ENCODE data around the gene PSMD13.

DNA sequence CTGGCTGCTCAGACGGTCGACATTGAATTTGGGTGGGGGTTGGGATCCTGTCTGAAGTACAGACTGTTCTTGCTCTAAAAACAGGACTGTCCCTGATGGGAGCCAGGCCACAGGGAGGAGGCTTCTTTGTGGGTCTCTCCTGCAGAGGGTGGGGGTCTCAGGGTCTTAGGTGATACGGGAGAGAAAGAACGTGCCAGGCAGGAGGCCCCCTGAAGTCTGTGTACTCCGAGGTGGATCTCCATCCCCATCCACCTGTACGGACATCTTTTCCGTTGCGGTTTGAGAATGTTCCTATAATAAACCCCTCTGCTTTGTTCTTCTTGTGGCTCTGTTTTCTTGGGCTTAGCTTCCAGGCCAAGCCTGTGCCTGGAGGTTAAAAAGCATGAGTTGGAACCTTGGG, 15.9 kb downstream of the PSMD13 start:
- no peak for TF ChIP-seq ZC3H10 (CRISPR knock-in tag; IDR thresholded peaks at IDR 0.05)
- TF ChIP-seq, protein P1, sequence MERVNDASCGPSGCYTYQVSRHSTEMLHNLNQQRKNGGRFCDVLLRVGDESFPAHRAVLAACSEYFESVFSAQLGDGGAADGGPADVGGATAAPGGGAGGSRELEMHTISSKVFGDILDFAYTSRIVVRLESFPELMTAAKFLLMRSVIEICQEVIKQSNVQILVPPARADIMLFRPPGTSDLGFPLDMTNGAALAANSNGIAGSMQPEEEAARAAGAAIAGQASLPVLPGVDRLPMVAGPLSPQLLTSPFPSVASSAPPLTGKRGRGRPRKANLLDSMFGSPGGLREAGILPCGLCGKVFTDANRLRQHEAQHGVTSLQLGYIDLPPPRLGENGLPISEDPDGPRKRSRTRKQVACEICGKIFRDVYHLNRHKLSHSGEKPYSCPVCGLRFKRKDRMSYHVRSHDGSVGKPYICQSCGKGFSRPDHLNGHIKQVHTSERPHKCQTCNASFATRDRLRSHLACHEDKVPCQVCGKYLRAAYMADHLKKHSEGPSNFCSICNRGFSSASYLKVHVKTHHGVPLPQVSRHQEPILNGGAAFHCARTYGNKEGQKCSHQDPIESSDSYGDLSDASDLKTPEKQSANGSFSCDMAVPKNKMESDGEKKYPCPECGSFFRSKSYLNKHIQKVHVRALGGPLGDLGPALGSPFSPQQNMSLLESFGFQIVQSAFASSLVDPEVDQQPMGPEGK (CRISPR knock-in tag; IDR thresholded peaks at IDR 0.05; ENCODE audit: borderline replicate concordance), result no peak
- TF ChIP-seq ISL1 (CRISPR knock-in tag; IDR thresholded peaks at IDR 0.05), result no peak
- no peak for TF ChIP-seq ZFP3 (CRISPR knock-in tag; IDR thresholded peaks at IDR 0.05)
- TF ChIP-seq RARB (CRISPR knock-in tag; IDR thresholded peaks at IDR 0.05), result no peak
- no peak for TF ChIP-seq ARNTL (CRISPR knock-in tag; IDR thresholded peaks at IDR 0.05; ENCODE audit: borderline replicate concordance, low read depth)
- no peak for TF ChIP-seq ZNF8 (CRISPR knock-in tag; IDR thresholded peaks at IDR 0.05)
- TF ChIP-seq, protein P2, sequence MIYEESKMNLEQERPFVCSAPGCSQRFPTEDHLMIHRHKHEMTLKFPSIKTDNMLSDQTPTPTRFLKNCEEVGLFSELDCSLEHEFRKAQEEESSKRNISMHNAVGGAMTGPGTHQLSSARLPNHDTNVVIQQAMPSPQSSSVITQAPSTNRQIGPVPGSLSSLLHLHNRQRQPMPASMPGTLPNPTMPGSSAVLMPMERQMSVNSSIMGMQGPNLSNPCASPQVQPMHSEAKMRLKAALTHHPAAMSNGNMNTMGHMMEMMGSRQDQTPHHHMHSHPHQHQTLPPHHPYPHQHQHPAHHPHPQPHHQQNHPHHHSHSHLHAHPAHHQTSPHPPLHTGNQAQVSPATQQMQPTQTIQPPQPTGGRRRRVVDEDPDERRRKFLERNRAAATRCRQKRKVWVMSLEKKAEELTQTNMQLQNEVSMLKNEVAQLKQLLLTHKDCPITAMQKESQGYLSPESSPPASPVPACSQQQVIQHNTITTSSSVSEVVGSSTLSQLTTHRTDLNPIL (CRISPR knock-in tag; IDR thresholded peaks at IDR 0.05; ENCODE audit: low read depth), result no peak
- no peak for TF ChIP-seq TOX (CRISPR knock-in tag; IDR thresholded peaks at IDR 0.05; ENCODE audit: borderline replicate concordance)
- TF ChIP-seq CSDC2 (CRISPR knock-in tag; IDR thresholded peaks at IDR 0.05), result no peak
- no peak for TF ChIP-seq PPARA (CRISPR knock-in tag; IDR thresholded peaks at IDR 0.05; ENCODE audit: borderline replicate concordance)
- TF ChIP-seq TCF4 (CRISPR knock-in tag; IDR thresholded peaks at IDR 0.05; ENCODE audit: borderline replicate concordance), result no peak
- TF ChIP-seq ZNF70 (CRISPR knock-in tag; IDR thresholded peaks at IDR 0.05), result no peak

Measured in SK-N-SH treated with all-trans-retinoic acid at 6 μM for 48 hours (cell line).